H1 (cell line): ENCODE results near the gene NLRP12.
A peak's percentile ranks its signal among the peaks of the same experiment; 100 is the strongest.

ENCODE experiments used
- CREB1 ChIP-seq: IDR thresholded peaks from 2 replicates; pipeline ENCODE4 v1.6.1; 2012; ENCODE audit warnings: inconsistent platforms
- CTCF ChIP-seq, 3 experiments: IDR thresholded peaks; 1 replicate in 2 of 3; 2 replicates in 1 of 3; pipeline versions ENCODE4 v1.5.1 to v1.6.1; 2011; ENCODE audit warnings: low read length in 3 of 3, mild to moderate bottlenecking in 3 of 3, inconsistent platforms in 2 of 3, low read depth in 1 of 3, moderate library complexity in 1 of 3; ENCODE audit not compliant: insufficient read depth in 1 of 3; ENCODE audit errors: control extremely low read depth in 1 of 3
- E2F6 ChIP-seq: IDR thresholded peaks from 2 replicates; pipeline ENCODE4 v1.6.1; 2012; ENCODE audit warnings: inconsistent platforms
- EZH2 ChIP-seq: fragments of 200-600 bp; sonication (generic); IDR thresholded peaks from 2 replicates; pipeline ENCODE4 v1.7.1; 2012; ENCODE audit warnings: low read depth, mild to moderate bottlenecking, moderate library complexity, low read length, inconsistent platforms; ENCODE audit not compliant: severe bottlenecking
- FOSL1 ChIP-seq: IDR thresholded peaks from 2 replicates; pipeline ENCODE4 v1.6.1; 2011; ENCODE audit warnings: mild to moderate bottlenecking, low read depth, low read length, moderate library complexity; ENCODE audit not compliant: insufficient read depth
- HDAC6 ChIP-seq: IDR thresholded peaks from one replicate; pipeline ENCODE4 v1.7.1; 2012; ENCODE audit warnings: low read depth, mild to moderate bottlenecking, inconsistent platforms, low read length, moderate library complexity
- JUND ChIP-seq: IDR thresholded peaks from 2 replicates; pipeline ENCODE4 v1.6.1; 2011; ENCODE audit warnings: mild to moderate bottlenecking, improper control_type of control experiment, low read length
- PHF8 ChIP-seq: fragments of 200-600 bp; sonication (generic); conservative IDR thresholded peaks from 2 replicates; pipeline ENCODE4 v1.7.1; 2012; ENCODE audit warnings: low read depth, mild to moderate bottlenecking, inconsistent platforms, low read length, moderate library complexity
- POLR2A ChIP-seq, 2 experiments: IDR thresholded peaks; 1 replicate in 1 of 2; 2 replicates in 1 of 2; pipeline ENCODE4 v1.6.1; 2011; ENCODE audit warnings: low read depth in 2 of 2, low read length in 2 of 2, mild to moderate bottlenecking in 2 of 2; ENCODE audit errors: control extremely low read depth in 1 of 2
- POLR2AphosphoS5 ChIP-seq: IDR thresholded peaks from 2 replicates; pipeline ENCODE4 v1.6.1; 2011; ENCODE audit warnings: low read depth, low read length
- SIN3A ChIP-seq, 2 experiments: IDR thresholded peaks in 1 of 2; conservative IDR thresholded peaks in 1 of 2; 2 replicates each; pipeline ENCODE4 v1.6.1; 2011 to 2012; ENCODE audit warnings: low read length in 2 of 2, improper control_type of control experiment in 1 of 2, low read depth in 1 of 2, mild to moderate bottlenecking in 1 of 2
- SP2 ChIP-seq: IDR thresholded peaks from 2 replicates; pipeline ENCODE4 v1.6.1; 2012; ENCODE audit warnings: mild to moderate bottlenecking, low read length, inconsistent platforms

- TF ChIP-seq POLR2AphosphoS5 (no peak), CTCF (IDR thresholded peaks at IDR 0.05; ENCODE audit: control extremely low read depth in 1 of 3, insufficient read depth in 1 of 3, low read depth in 1 of 3, low read length in 3 of 3) (peak; percentile 84 to 90 (median 87)), POLR2A (IDR thresholded peaks at IDR 0.05; ENCODE audit: control extremely low read depth in 1 of 2, low read depth in 2 of 2, low read length in 2 of 2) (no peak), CREB1 (0 out of 2 replicates have a peak, but pooled peaks have one; percentile 30), HDAC6 (no peak), PHF8 (no peak), JUND (no peak), FOSL1 (no peak), EZH2 (no peak), E2F6 (peak; percentile 98), SP2 (no peak), SIN3A (conservative IDR thresholded peaks at IDR 0.05 in 1 of 2, IDR thresholded peaks at IDR 0.05 in 1 of 2; ENCODE audit: low read depth in 1 of 2, low read length in 2 of 2) (no peak)
Observed at GRCh38 chr19:53809518-53810186, 14.5 kb downstream of the NLRP12 start.
